Mesenteric fat pad (tissue), 1 donor: ENCODE results near the gene CTRB1. TPM values are rescaled to one million over a fixed set of nuclear protein-coding genes. Genes with fewer than 3 reads are reported as not detected.
"Not testable (repeated sequence)": the region's sequence is repeated elsewhere in the genome, so short reads cannot be mapped to it uniquely, and the experiment has no call there.

Source experiments
- DNase-seq: peaks from one replicate; pipeline ENCODE4 v3.0.0-alpha.2; 2020; ENCODE audit warnings: low spot score
- total RNA-seq: library from RNA; stranded (reverse); fragmentation: NEBNext Ultra II Directional; extraction: Animal tissue kit (Norgen Biotek cat#: 25700); gene quantifications from one replicate; pipeline ENCODE4 v1.2.1, GENCODE V29; 2021
- donor health status: DM: yes; HTN: yes; CAD: no.

The CTRB1 gene
- total RNA-seq, 1 donor from 2014 or later, result 4.8 TPM

DNA sequence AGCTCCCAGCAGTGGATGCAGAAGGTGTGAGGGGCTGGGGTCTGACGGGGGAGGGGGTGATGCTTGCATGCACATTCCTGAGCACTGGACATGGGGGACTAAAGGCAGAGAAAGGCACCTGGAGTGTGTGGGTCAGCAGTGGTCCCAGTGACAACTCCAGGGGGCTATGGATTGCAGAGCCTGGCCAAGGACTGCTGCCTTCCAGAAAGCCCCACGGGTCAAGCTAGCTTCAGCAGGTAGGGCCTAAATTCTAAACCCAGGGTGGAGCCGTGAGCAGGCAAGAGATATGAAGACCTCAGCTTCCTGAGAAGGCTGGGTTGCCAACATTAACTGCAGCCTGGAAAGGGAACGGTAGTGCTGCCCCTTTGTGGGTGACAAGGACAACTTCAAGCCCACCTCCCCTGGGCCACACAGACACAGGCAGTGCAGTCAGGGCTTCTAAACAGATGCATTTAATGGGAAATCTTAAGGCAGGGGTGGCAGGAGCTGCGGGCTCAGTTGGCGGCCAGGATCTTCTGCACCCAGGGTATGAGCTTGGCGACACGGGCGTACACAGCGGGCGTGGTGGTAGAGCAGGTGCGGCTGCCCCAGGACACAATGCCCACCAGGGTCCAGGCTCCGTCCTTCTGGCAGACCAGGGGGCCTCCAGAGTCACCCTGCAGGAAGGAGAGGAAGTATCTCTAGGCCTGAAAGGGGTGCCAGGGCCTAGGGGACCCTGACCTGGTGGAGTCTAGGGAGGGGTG lies 14.9 kb upstream of the CTRB1 start:
- DNase-seq, result no peak

GRCh38 chr16:75204410-75204758 lies 14.4 kb upstream of the CTRB1 start:
- no peak for DNase-seq

DNA sequence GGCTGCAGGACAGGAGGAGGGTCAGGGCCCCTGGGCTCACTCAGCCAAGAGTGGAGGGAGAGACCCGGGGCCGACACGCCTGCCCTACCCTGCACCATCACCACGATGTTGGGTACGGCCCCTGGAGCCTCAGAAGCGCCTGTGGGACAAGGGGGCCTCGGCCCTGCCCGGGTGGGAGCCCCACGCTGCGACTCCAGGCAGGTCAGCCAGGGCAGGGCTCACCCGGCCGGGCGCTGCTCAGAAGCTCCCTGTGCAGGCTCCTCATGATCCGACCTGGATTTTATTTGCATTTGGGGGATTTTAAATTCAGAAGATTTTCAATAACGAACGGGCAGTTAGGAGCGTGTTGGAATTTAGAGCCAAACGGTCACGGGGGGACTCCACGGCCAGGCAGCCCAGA lies 13.9 kb upstream of the CTRB1 start:
- not testable (repeated sequence) for DNase-seq

DNA sequence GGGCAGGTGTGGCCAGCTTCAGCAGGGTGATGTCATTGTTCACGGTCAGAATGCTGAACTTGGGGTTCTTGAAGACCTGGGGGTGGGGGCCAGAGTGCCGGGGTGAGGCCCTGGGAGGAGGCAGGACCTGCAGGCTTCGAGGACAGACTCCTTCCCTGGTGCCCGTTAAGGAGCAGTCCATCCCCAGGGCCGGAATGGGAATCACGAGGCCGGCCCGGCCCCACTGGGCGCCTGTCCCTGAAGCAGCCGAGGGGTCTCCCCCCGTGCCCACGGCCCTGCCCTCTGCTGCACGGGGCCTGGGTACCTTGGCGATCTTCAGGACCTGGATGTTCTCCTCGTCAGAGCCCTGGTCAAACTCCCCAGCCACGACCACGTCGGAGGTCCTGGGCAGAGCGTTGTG lies 13.3 kb upstream of the CTRB1 start:
- DNase-seq, result not testable (repeated sequence)

DNA sequence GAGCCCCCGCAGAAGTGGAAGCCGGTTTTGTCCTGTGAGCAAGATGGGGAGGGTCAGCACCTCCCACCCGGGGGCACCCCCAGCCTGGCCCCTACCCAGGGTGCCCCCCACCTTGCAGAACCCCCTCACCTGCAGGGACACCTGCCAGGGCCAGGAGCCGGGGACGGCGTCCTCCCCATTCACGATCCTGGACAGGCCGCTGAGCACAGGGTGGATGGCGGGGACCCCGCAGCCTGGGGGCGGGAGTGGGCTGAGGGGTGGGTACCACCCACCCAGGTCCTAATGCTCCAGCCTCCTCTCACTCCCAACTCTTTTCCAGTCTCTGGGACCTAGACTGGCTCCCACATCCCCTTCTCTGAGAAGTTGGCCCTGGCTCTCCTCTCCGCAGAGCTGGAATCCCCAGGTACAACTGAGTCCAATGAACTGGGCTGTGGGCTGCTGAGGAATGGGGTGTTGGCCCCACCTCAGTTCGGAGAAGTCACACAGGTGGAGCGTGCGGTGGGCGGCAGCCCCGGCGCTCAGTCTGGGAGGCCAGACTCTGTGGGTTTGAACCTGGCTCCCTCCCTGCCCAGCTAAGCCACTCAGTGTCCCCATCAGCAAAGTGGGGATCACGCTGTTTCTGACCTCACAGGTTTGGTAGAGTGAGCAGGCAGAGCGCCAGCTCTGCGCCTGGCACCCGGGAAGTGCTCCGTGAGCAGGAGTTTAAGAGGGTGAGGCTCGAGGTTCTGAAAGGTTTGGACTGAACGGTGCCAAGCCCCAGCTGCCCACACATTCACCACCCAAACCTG lies 12.6 kb upstream of the CTRB1 start:
- not testable (repeated sequence) for DNase-seq

DNA sequence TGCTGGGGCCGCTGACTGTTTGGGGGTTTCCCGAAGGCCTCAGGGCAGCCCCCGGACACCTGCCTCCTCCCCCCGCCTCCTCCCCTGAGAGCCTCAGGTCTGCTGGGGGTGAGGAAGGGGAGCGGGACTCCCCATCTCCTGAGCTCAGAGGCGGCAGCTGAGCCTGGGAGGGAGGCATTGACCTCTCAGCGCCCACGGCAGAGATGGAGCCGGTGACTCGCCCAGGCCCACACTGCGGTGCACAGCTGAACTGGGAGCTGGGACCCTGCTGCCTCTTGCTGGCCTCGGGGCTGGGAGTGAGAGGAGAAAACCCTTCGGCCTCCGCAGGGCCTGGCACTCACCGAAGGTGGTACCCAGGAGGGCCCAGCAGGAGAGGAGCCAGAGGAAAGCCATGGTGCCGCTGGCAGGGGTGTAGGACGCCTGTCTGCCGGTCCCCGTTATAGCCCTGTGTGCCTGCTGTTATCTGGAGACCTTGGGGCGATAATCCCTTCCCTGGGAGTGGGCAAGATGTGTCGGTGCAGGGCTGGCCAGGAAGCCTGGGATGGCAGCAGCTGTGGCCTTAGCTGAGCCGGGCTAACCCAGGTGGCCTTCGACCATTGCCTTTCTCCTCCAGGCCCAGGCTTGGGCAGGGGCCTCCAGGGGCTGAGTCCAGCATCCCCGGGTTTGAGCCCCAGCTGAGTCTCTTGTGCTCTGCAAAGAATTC lies 11.9 kb upstream of the CTRB1 start, which contains the start of gene CTRB2:
Gene CTRB2 (minus strand): TSS at position 413 of the 703 bp plus-strand sequence. CDS start 20 bp downstream, at position 393.
- DNase-seq, result no peak

- no peak for DNase-seq
Measured at GRCh38 chr16:75207831-75208230, 11.0 kb upstream of the CTRB1 start.

DNA sequence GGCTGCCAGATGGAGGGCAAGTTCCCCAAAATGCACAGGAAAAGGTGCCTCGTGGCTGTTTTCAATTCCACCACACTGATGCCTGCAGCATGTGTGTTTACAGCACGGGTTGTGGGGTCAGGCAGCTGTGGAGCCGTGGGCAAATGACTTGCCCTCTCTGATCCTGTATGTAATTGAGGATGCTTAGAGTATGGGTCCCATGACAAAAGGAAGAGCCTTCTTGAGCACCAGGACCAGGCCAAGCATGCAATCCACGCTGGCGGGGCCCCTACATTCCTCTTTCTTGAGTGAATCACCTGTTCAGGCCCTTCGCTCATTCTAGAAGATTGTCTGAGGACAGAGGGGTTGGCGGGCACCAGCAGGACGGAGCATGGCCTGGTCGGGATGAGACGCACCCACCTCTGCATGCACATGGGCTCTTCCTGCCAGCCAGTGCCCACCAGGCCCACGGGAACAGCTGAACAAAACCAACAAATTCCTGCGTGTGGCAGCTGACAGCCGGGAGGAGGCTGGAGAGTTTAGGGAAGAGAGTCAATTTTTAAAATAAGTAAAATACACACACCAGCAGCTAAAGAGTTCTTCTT lies 10.5 kb upstream of the CTRB1 start:
- DNase-seq, result no peak

DNA sequence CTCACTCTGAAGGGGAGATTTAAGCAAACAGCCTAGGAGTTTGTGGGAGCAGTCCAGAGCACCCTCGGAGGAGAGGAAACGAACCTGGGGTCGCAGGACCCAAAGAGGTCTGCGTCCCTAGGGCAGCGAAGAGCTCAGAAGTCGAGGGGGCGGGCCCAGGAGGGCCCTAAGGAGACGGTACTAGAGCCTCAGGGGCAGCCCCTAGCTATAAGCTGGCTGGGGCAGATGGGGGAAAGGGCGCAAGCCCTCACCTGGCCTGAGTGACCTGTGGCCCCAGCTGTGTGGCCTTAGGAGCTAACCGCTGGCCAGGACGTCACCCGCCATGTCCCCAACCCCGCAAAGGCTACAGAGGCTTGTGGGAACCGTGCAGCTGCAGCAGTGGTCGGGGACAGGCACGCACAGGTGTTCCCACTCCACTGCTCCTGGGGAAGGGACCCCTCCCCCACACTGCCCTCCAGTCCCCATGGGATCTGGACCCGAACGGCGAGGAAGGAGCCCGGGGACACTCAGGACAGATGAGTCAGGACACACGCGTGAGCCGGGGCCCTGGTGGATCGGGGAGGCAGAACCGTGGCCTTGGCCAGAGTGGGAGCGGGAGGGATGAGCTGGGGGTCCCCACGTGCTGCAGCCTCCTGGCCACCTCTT lies 9.8 kb upstream of the CTRB1 start:
- no peak for DNase-seq

- DNase-seq, result not testable (repeated sequence)
Measured at GRCh38 chr16:75209514-75209913, 9.3 kb upstream of the CTRB1 start.

- no peak for DNase-seq
Measured at GRCh38 chr16:75209944-75210343, 8.8 kb upstream of the CTRB1 start.

DNA sequence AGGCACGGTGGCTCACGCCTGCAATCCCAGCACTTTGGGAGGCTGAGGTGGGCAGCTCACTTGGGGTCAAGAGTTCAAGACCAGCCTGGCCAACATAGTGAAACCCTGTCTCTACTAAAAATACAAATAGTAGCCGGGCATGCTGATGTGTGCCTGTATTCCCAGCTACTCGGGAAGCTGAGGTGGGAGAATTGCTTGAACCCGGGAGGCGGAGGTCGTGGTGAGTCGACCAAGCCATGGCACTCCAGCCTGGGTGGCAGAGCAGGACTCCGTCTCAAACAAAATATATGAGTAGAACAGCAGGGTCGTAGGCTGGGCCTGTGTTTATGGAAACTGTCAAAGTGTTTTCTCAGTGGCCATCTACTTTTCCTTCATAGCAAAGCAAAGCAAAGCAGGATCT lies 7.5 kb upstream of the CTRB1 start:
- DNase-seq, result not testable (repeated sequence)

- no peak for DNase-seq
Measured at GRCh38 chr16:75216127-75216526, 2.7 kb upstream of the CTRB1 start.

- no peak for DNase-seq
Measured at GRCh38 chr16:75216576-75216975, 2.2 kb upstream of the CTRB1 start.

DNA sequence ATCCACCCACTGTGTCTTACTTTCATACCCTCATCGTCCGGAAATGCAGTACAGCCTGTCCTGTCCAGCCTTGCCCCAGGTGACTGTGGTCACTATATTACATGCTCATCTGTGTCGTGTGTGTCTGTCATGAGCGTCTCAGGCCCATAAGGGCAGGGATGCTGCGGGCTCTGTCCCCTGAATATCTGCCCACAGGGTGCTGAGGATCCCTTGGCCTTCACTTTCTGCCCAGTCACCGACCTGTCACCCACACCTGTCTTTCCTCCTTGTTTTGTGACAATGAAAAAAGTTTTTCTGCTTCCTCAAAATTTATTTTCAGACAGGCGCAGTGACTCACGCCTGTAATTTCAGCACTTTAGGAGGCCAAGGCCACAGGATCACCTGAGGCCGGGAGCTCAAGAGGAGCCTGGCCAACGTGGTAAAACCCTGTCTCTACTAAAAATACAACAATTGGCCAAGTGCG lies 1.4 kb upstream of the CTRB1 start:
- DNase-seq, result no peak

DNA sequence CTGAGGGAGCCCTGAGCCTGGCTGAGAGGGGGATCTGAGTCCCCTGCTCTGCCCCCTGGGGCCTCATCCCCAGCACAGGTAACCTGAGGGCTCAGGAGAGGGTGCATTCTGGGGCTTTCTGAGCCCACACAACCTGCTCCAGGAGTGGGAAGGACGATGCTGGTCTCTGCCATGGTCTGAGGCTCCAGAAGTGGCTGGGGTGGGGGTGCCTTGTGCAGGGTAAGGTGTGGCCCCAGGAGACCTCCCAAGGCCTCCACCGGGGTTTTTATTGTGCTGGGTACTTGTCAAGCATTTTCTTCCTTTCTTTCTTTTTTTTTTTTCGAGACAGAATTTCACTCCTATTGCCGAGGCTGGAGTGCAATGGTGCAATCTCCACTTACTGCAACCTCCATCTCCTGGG lies 300 bp downstream of the CTRB1 start:
- no peak for DNase-seq

GRCh38 chr16:75219838-75220237 lies 1.1 kb downstream of the CTRB1 start:
- no peak for DNase-seq

DNA sequence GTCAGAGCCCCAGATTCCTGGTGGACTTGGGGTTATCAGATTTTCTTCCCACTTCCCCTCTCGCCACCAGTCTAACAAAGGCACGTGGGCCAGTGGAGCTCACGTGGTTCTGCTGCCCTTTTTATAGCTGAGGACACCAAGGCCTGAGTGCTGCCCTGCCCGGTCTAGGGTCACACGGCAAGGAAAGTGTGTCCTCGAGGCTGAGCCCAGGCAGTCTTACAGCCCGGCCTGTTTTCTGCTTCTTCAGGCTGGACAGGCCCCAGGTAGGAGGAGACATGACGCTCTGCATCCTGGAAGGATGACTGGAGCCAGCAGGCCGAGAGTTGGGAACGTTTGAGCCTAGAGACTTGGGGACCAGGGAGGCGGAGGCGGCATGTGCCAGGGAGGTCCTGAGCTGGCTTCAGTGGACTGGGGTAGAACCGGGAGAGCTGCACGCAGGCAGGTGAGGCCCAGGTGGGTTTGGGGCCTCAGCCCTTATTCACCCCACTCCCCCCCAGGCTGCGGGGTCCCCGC lies 3.5 kb downstream of the CTRB1 start:
- no peak for DNase-seq

- DNase-seq, result not testable (repeated sequence)
Measured at GRCh38 chr16:75223129-75223528, 4.3 kb downstream of the CTRB1 start.

- no peak for DNase-seq
Measured at GRCh38 chr16:75224306-75225082, 5.7 kb downstream of the CTRB1 start.
